SK-N-SH (cell line): ENCODE data around the gene SORBS2. TPM values are rescaled to one million over a fixed set of nuclear protein-coding genes. Genes with fewer than 3 reads are reported as not detected.

Experiments
- CTCF ChIA-PET: fragments of 300-600, 350-600 bp; formaldehyde crosslinking; extraction: SDS; loops from one replicate; lab custom pipeline; 2021; lab: Yijun Ruan, JAX
- POLR2A ChIA-PET: fragments of 350-600 bp; sonication (Branson Sonifier 250); formaldehyde crosslinking; extraction: SDS; loops from one replicate; lab custom pipeline; 2020; ENCODE audit warnings: antibody characterized with exemption, inconsistent platforms; lab: Yijun Ruan, JAX
- DNase-seq: peaks from one replicate; pipeline ENCODE4 v3.0.0; 2012
- H2AFZ ChIP-seq: fragments of 200-600 bp; sonication (generic); 2 replicates; pipeline ENCODE4 v1.8.1; 2016; ENCODE audit warnings: antibody characterized with exemption, mild to moderate bottlenecking, low read depth
- H3F3A ChIP-seq: fragments of 200-600 bp; sonication (generic); replicated peaks from 2 replicates; pipeline ENCODE3; 2016; ENCODE audit warnings: antibody characterized with exemption, mild to moderate bottlenecking; ENCODE audit not compliant: insufficient read depth
- H3K27ac ChIP-seq, 2 experiments: fragments of 200-500 bp in 1 of 2; fragments of 200-600 bp in 1 of 2; sonication (Bioruptor generic) in 1 of 2; sonication (generic), shearing (Covaris generic) in 1 of 2; 2 replicates each; pipeline versions ENCODE4 v1.5.1 to v1.6.1; 2014 to 2016; ENCODE audit warnings: low read depth in 2 of 2, inconsistent platforms in 1 of 2, low read length in 1 of 2, mild to moderate bottlenecking in 1 of 2, mixed read lengths in 1 of 2
- H3K27me3 ChIP-seq: fragments of 200-600 bp; sonication (generic), shearing (Covaris generic); 2 replicates; pipeline ENCODE4 v1.6.1; 2016; ENCODE audit warnings: mixed run types; ENCODE audit not compliant: insufficient read depth
- H3K36me3 ChIP-seq, 2 experiments: fragments of 200-500 bp in 1 of 2; fragments of 200-600 bp in 1 of 2; sonication (Bioruptor generic) in 1 of 2; sonication (generic) in 1 of 2; replicated peaks in 1 of 2; 2 replicates each; pipeline versions ENCODE3 to v1.5.1; 2014 to 2016; ENCODE audit warnings: low read length in 1 of 2, mild to moderate bottlenecking in 1 of 2; ENCODE audit not compliant: insufficient read depth in 2 of 2, control insufficient read depth in 1 of 2
- H3K4me1 ChIP-seq, 2 experiments: fragments of 200-500 bp in 1 of 2; fragments of 200-600 bp in 1 of 2; sonication (Bioruptor generic) in 1 of 2; sonication (generic), shearing (Covaris generic) in 1 of 2; 2 replicates each; pipeline versions ENCODE4 v1.5.1 to v1.6.1; 2014 to 2016; ENCODE audit warnings: low read depth in 1 of 2, low read length in 1 of 2, mixed run types in 1 of 2; ENCODE audit not compliant: insufficient read depth in 2 of 2, control insufficient read depth in 1 of 2
- H3K4me2 ChIP-seq: fragments of 200-600 bp; sonication (generic), shearing (Covaris generic); 2 replicates; pipeline ENCODE4 v1.6.1; 2017; ENCODE audit warnings: mixed run types
- H3K4me3 ChIP-seq, 2 experiments: fragments of 200-500 bp in 1 of 2; fragments of 200-600 bp in 1 of 2; sonication (Bioruptor generic) in 1 of 2; sonication (generic), shearing (Covaris generic) in 1 of 2; 2 replicates each; pipeline versions ENCODE4 v1.5.1 to v1.8.1; 2014 to 2016; ENCODE audit warnings: low read depth in 2 of 2, inconsistent platforms in 1 of 2, low read length in 1 of 2, mild to moderate bottlenecking in 1 of 2, mixed read lengths in 1 of 2, moderate library complexity in 1 of 2
- H3K79me2 ChIP-seq: fragments of 200-600 bp; sonication (generic); 2 replicates; pipeline ENCODE4 v1.8.1; 2017; ENCODE audit warnings: mild to moderate bottlenecking; ENCODE audit not compliant: insufficient read depth
- H3K9ac ChIP-seq: fragments of 200-600 bp; sonication (generic); 2 replicates; pipeline ENCODE4 v1.6.1; 2017; ENCODE audit warnings: mixed run types
- H3K9me2 ChIP-seq: fragments of 200-600 bp; sonication (generic); 2 replicates; pipeline ENCODE4 v1.6.1; 2017; ENCODE audit warnings: mixed run types
- H3K9me3 ChIP-seq: fragments of 200-600 bp; sonication (generic); 2 replicates; pipeline ENCODE4 v1.6.1; 2017; ENCODE audit warnings: mixed run types, mild to moderate bottlenecking, moderate library complexity
- H4K20me1 ChIP-seq: fragments of 200-600 bp; sonication (generic); 2 replicates; pipeline ENCODE4 v1.6.1; 2017; ENCODE audit warnings: mild to moderate bottlenecking, mixed run types; ENCODE audit not compliant: insufficient read depth
- CHD2 ChIP-seq: fragments of 150-350 bp; IDR thresholded peaks from 2 replicates; pipeline ENCODE4 v1.6.1; 2018; ENCODE audit warnings: low read length; ENCODE audit not compliant: partially characterized antibody
- CTCF ChIP-seq: fragments of 200-600 bp; sonication (generic); IDR thresholded peaks from 2 replicates; pipeline ENCODE4 v1.6.1; 2017; ENCODE audit warnings: antibody characterized with exemption, mild to moderate bottlenecking, moderate library complexity
- ELF1 ChIP-seq: IDR thresholded peaks from 2 replicates; pipeline ENCODE4 v1.4.0; 2012
- EP300 ChIP-seq, 2 experiments: IDR thresholded peaks; 2 replicates each; pipeline versions ENCODE4 v1.4.0 to v1.6.1; 2012; ENCODE audit warnings: borderline replicate concordance in 1 of 2, low read depth in 1 of 2, low read length in 1 of 2
- EZH2phosphoT487 ChIP-seq: fragments of 200-600 bp; sonication (generic); IDR thresholded peaks from 2 replicates; pipeline ENCODE4 v1.6.1; 2017; ENCODE audit warnings: low read depth, mixed run types, mild to moderate bottlenecking, antibody characterized with exemption, moderate library complexity, borderline replicate concordance
- FOSL2 ChIP-seq: IDR thresholded peaks from 2 replicates; pipeline ENCODE4 v1.4.0; 2012; ENCODE audit warnings: low read depth, mild to moderate bottlenecking, moderate library complexity, borderline replicate concordance
- GATA2 ChIP-seq: sonication (generic); formaldehyde crosslinking; IDR thresholded peaks from 2 replicates; pipeline ENCODE4 v1.5.0; 2020; ENCODE audit warnings: mild to moderate bottlenecking, missing genetic modification reagents
- JUND ChIP-seq: IDR thresholded peaks from 2 replicates; pipeline ENCODE4 v1.4.0; 2012
- MEF2A ChIP-seq: IDR thresholded peaks from 2 replicates; pipeline ENCODE4 v1.4.0; 2012; ENCODE audit warnings: low read depth, borderline replicate concordance
- NRF1 ChIP-seq: IDR thresholded peaks from 2 replicates; pipeline ENCODE4 v1.6.1; 2012; ENCODE audit warnings: low read depth, mild to moderate bottlenecking, low read length
- PBX3 ChIP-seq: IDR thresholded peaks from 2 replicates; pipeline ENCODE4; 2012
- POLR2AphosphoS5 ChIP-seq: IDR thresholded peaks from 2 replicates; pipeline ENCODE4 v1.6.1; 2012; ENCODE audit warnings: low read depth, low read length
- RFX5 ChIP-seq: IDR thresholded peaks from 2 replicates; pipeline ENCODE4 v1.6.1; 2012; ENCODE audit warnings: mild to moderate bottlenecking, improper control_type of control experiment, low read length
- RXRA ChIP-seq: IDR thresholded peaks from 2 replicates; pipeline ENCODE4 v1.4.0; 2012; ENCODE audit warnings: low read depth, mild to moderate bottlenecking, borderline replicate concordance
- SIN3A ChIP-seq: IDR thresholded peaks from 2 replicates; pipeline ENCODE4 v1.6.1; 2012; ENCODE audit warnings: low read depth, mild to moderate bottlenecking, low read length, moderate library complexity, borderline replicate concordance
- TAF1 ChIP-seq: IDR thresholded peaks from 2 replicates; pipeline ENCODE4 v1.6.1; 2012; ENCODE audit warnings: low read depth, mild to moderate bottlenecking, low read length, moderate library complexity, borderline replicate concordance
- TEAD4 ChIP-seq: IDR thresholded peaks from 2 replicates; pipeline ENCODE4 v1.4.0; 2012; ENCODE audit warnings: mild to moderate bottlenecking, borderline replicate concordance; ENCODE audit not compliant: insufficient read depth
- USF1 ChIP-seq: IDR thresholded peaks from 2 replicates; pipeline ENCODE4 v1.4.0; 2012; ENCODE audit warnings: low read depth, borderline replicate concordance
- WGBS: methylation state at CpG from one replicate; pipeline ENCODE4 v1.1.6; 2017; ENCODE audit warnings: low lambda C conversion rate; 5-methylcytosine and 5-hydroxymethylcytosine counted together
- polyA plus RNA-seq, 3 experiments: library from polyadenylated mRNA; depleted of rRNA; stranded (reverse); fragments of >200 nt; gene quantifications; 2 replicates each; pipeline ENCODE4 v1.2.3, GENCODE V29; 2012

Gene SORBS2
- polyA plus RNA-seq, 1 of the 3 experiments (the other 2 are of a cell fraction): 2.5 TPM

GRCh38 chr4:185797596-185798338 is 14.2 kb downstream of the SORBS2 start:
- Histone ChIP-seq H2AFZ (no peak overlapping the region), H3K36me3 (no peaks in the 10 kb centered on the region)

GRCh38 chr4:185797018-185797417 is 15.0 kb downstream of the SORBS2 start:
- H3K9me3 ChIP-seq: no peaks in the 10 kb centered on the region
- TF ChIP-seq USF1: no peak
- no peak for TF ChIP-seq JUND
- no peak for TF ChIP-seq MEF2A
- TF ChIP-seq PBX3: no peak
- no peak for TF ChIP-seq TAF1
- TF ChIP-seq CHD2: no peak
- no peak for TF ChIP-seq TEAD4
- no peak for TF ChIP-seq RXRA
- TF ChIP-seq RFX5: no peak
- no peak for TF ChIP-seq POLR2AphosphoS5
- no peak for TF ChIP-seq EP300 (IDR thresholded peaks at IDR 0.05; ENCODE audit: borderline replicate concordance in 1 of 2, low read depth in 1 of 2, low read length in 1 of 2)
- no peak for TF ChIP-seq NRF1
- no peak for TF ChIP-seq FOSL2
- no peak for TF ChIP-seq CTCF
- TF ChIP-seq SIN3A: no peak
- no peak for TF ChIP-seq ELF1
- TF ChIP-seq EZH2phosphoT487: no peak
- no peak overlapping the region for H3K9ac ChIP-seq
- no peak overlapping the region for H3K4me3 ChIP-seq
- CTCF ChIA-PET: no interaction called here
- H3K9me2 ChIP-seq: no peaks in the 10 kb centered on the region
- no peaks in the 10 kb centered on the region for H3K36me3 ChIP-seq
- H3K4me1 ChIP-seq: peaks cover 10 to 20% of the 10 kb centered on the region in 2 experiments; a peak in 3 of 4 replicates
- no peak overlapping the region for H2AFZ ChIP-seq
- peak; percentile 41 for DNase-seq
- H3K27me3 ChIP-seq: no peaks in the 10 kb centered on the region
- POLR2A ChIA-PET: interaction anchor here (0.6 kb wide), 1 partner anchor 101 kb away, joined by 3 read pairs; no protein-coding TSS in a partner anchor
- H4K20me1 ChIP-seq: no peaks in the 10 kb centered on the region
- no peaks in the 10 kb centered on the region for H3K79me2 ChIP-seq
- H3K4me2 ChIP-seq: no peak overlapping the region
- no peaks in the 10 kb centered on the region for H3F3A ChIP-seq
- WGBS: 72% methylated on average over 13 of the region's 14 CpGs
- H3K27ac ChIP-seq: peak overlapping the region in 1 of 2 experiments; percentile 48; a peak in 1 of 4 replicates

More at GRCh38 chr4:185797596-185798338, 14.2 kb downstream of the SORBS2 start:
- H4K20me1 ChIP-seq: no peaks in the 10 kb centered on the region
- ChIA-PET POLR2A (no interaction called here), CTCF (no interaction called here)
- H3K27me3 ChIP-seq: no peaks in the 10 kb centered on the region
- H3K9me2 ChIP-seq: no peaks in the 10 kb centered on the region
- TF ChIP-seq EP300 (IDR thresholded peaks at IDR 0.05; ENCODE audit: borderline replicate concordance in 1 of 2, low read depth in 1 of 2, low read length in 1 of 2) (no peak), GATA2 (CRISPR knock-in tag) (0 out of 2 replicates have a peak, but pooled peaks have one; percentile 19)
- H3K9me3 ChIP-seq: no peaks in the 10 kb centered on the region
- H3K27ac ChIP-seq: peak overlapping the region in 1 of 2 experiments; percentile 48; a peak in 1 of 4 replicates
- H3K4me2 ChIP-seq: no peak overlapping the region
- no peak overlapping the region for H3K9ac ChIP-seq
- DNase-seq: peak; percentile 42
- no peak overlapping the region for H3K4me3 ChIP-seq
- H3K4me1 ChIP-seq: peaks cover 6 to 20% of the 10 kb centered on the region in 2 experiments; a peak in 2 of 4 replicates
- H3K79me2 ChIP-seq: no peaks in the 10 kb centered on the region
- WGBS: 75% methylated on average over 5 of the region's 8 CpGs
- no peaks in the 10 kb centered on the region for H3F3A ChIP-seq
